A549 (cell line): ENCODE measurements around the gene KCNA1.

Experiments used
- CBX8 ChIP-seq: fragments of 200-600 bp; sonication (generic); IDR thresholded peaks from 2 replicates; pipeline ENCODE4 v1.6.1; 2016
- CTCF ChIP-seq: fragments of >200 bp; sonication (Bioruptor Twin); formaldehyde crosslinking; IDR thresholded peaks from 3 replicates; pipeline ENCODE4 v1.5.1; 2016
- GATA3 ChIP-seq: IDR thresholded peaks from 2 replicates; pipeline ENCODE4 v1.6.1; 2012; ENCODE audit warnings: borderline replicate concordance
- MAX ChIP-seq: IDR thresholded peaks from 2 replicates; pipeline ENCODE4 v1.6.1; 2012
- POLR2A ChIP-seq: IDR thresholded peaks from 2 replicates; pipeline ENCODE4 v1.6.1; 2012; ENCODE audit warnings: mild to moderate bottlenecking, low read length
- SMC3 ChIP-seq: fragments of >200 bp; sonication (Bioruptor Twin); formaldehyde crosslinking; IDR thresholded peaks from 3 replicates; pipeline ENCODE4 v1.6.1; 2018; ENCODE audit warnings: inconsistent platforms

- no peak for TF ChIP-seq GATA3
- no peak for TF ChIP-seq CTCF
- no peak for TF ChIP-seq MAX
- no peak for TF ChIP-seq SMC3
- TF ChIP-seq POLR2A = no peak
- TF ChIP-seq CBX8 = no peak
These were observed 41.9 kb downstream of the KCNA1 start for GRCh38 chr12:4951601-4952000.
